GM12891 (cell line): ENCODE results near the gene TRAPPC10.
"Not testable (repeated sequence)": the region's sequence is repeated elsewhere in the genome, so short reads cannot be mapped to it uniquely, and the experiment has no call there.

Source experiments
- PAX5 ChIP-seq: IDR thresholded peaks from 2 replicates; pipeline ENCODE4 v1.6.1; 2011; ENCODE audit warnings: low read length, moderate library complexity, mild to moderate bottlenecking; ENCODE audit not compliant: insufficient read depth, severe bottlenecking
- POLR2A ChIP-seq: IDR thresholded peaks from 2 replicates; pipeline ENCODE4 v1.6.1; 2011; ENCODE audit warnings: low read depth, low read length, control low read depth
- POLR2AphosphoS5 ChIP-seq: IDR thresholded peaks from 2 replicates; pipeline ENCODE4 v1.6.1; 2011; ENCODE audit warnings: low read depth, low read length, control low read depth
- SPI1 ChIP-seq: IDR thresholded peaks from 2 replicates; pipeline ENCODE4 v1.6.1; 2011; ENCODE audit warnings: low read depth, low read length, control low read depth
- TAF1 ChIP-seq: IDR thresholded peaks from 2 replicates; pipeline ENCODE4 v1.6.1; 2011; ENCODE audit warnings: low read depth, low read length, control low read depth

DNA sequence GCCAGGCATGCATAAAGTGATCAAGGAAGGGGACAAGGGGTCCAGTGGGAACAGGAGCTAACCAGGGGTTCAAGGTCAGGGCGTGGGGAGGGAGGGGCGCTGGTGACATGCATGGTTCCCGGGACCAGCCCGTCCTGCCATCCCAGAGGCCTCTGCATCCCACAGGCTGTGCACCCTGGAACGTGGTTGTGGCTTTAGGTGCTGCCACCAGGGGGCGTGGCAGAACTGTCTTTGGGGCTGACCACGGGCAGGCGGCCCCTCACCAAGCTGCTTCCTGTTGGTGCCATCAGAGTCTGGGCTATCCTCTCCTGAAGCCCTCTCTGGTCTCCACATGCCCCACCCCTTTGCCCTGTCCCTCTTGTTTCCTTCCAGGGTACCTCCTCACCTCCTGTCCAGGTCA is 135.0 kb downstream of the TRAPPC10 start:
- not testable (repeated sequence) for TF ChIP-seq POLR2A, POLR2AphosphoS5, TAF1, SPI1, PAX5
